GM18909 (cell line): ENCODE results near the gene FTSJ3.
A peak's percentile ranks its signal among the peaks of the same experiment; 100 is the strongest.

Source experiments
- ATAC-seq: cut with Tn5 transposase; IDR thresholded peaks from one replicate; pipeline ENCODE4 v1.9.1; 2021; ENCODE audit warnings: mild to moderate bottlenecking; ENCODE audit not compliant: unreplicated experiment, poor library complexity

The FTSJ3 gene

DNA sequence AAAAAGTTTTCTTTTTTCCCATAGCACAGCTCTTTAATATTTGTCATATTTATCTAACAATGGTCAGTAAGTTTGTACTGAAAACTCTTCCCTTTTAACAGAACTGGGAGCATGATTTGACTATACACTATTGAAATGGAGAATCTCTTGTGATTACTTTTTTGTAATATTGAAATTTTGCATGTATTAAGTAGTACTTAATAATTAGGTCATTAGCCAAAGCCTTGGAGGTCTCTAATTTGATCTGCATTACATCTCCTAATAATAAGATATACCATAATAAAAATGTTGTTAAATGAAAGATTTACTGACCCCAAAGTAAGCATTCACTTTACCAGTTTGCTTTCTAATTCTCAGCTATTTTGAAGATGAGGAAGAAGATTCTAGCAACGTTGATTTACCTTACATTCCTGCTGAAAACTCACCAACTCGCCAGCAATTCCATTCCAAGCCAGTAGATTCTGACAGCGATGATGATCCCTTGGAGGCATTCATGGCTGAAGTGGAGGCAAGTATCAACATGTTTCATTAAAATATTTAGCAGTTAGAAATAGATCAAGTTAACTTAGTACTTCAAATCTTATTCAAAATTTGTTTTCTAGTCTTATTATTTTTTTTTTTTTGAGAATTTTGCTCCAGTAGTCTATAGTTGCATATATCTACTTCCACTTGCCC is 35.3 kb downstream of the FTSJ3 start:
- no peak for ATAC-seq

DNA sequence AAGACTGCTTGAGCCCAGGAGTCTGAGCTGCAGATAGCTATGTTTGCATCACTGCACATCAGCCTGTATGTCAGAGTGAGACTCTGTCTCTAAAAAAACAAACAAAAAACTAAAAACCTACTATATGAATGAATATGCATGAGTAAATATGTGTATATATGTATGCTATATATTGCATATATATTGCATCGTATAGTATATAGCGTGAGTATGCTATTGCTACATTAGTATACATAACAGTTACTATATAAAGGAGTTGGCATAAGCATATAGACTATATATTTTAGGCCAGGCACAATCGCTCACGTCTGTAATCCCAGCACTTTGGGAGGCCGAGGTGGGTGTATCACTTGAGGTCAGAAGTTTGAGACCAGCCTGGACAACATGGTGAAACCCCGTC is 37.4 kb downstream of the FTSJ3 start:
- no peak for ATAC-seq

DNA sequence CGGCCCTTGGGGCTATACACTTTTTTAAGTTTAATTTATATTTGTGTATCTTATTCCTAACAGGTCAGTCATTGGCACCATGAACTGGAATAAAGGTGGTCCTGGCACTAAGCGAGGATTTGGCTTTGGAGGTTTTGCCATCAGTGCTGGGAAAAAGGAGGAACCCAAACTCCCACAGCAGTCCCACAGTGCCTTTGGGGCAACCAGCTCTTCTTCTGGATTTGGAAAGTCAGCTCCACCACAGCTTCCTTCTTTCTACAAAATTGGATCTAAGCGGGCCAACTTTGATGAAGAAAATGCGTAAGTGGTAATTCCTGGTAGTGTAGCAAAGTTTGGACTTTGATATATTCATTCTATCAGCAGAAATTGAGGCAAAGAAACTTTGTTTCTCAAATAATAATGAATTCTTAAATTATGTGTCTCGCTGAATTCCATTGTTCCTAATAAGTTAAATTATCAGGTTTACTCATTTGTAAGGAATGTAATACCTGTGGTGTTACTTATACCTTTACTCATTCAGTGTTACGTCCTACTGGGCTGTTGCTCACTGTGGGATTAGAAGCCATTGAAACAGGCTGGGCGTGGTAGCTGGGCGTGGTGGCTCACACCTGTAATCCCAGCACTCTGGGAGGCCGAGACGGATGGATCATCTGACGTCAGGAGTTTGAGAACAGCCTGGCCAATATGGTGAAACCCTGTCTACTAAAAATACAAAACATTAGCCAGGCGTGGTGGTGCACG is 40.3 kb downstream of the FTSJ3 start:
- ATAC-seq: no peak

DNA sequence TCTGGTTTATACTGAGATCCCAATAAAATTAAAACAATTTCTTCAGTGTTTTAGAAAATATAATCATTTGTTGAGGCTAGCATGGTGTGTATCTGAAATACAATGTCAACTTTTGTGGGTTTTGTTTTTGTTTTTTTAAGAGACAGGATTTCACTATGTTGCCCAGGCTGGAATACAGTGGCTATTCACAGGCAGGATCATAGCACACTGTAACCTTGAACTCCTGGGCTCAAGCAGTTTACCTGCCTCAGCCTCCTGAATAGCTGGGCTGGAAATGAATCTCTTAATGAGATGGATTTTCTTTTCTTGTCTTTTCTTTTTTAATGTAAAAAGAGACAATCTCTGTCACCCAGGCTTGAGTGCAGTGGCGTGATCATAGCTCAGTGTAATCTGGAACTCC is 41.3 kb downstream of the FTSJ3 start:
- ATAC-seq: no peak

DNA sequence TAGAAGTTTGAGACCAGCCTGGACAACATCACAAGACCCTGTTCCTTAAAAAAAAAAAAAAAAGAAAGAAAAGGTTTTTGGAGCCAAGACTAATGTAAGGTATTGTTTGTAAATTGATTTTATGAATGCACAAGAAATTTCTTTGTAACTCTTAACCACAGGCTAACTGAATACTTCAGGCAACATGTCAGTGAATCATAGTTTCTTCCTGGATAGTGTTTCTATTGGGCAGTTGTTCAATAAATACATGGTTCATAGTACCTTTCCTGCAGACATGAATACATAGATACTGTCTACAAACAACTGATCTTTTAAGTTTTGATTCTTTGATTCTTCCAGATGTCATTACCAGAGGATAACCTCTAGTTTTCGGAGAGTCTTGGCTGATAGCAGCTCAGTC is 41.9 kb downstream of the FTSJ3 start:
- no peak for ATAC-seq

DNA sequence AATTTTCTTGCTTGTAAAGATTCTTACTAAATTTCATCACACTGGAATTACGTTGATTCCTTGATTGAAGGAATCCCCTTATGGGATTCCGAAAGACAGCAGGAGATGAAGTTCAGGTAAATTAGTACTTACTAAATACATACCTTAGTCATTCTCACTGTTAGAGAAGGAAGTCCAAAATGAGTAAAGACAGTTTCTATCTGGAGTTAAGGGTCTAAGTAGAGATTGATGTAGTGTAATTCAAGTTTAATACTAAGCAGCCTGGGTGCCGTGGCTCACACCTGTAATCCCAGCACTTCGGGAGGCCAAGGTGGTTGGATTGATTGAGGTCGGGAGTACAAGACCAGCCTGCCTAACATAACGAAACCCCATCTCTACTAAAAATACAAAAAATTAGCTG is 43.9 kb downstream of the FTSJ3 start:
- ATAC-seq: no peak

DNA sequence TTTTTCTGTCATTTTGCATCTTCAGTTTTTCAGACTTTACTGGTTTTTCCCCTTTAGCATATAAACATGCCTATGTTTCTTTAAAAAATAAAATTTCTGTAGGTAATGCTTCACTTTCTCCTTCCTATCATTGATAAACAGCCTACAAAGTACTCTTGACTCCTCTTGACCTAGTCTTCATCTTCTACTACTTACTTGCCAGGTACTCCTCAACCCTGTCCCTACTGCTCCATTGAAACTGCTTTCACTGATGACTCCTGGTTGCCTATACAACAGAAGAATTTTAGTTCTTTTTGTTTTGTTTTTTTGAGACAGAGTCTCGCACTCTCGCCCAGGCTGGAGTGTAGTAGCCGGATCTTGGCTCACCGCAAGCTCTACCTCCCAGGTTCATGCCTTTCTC is 46.5 kb downstream of the FTSJ3 start:
- ATAC-seq: no peak

DNA sequence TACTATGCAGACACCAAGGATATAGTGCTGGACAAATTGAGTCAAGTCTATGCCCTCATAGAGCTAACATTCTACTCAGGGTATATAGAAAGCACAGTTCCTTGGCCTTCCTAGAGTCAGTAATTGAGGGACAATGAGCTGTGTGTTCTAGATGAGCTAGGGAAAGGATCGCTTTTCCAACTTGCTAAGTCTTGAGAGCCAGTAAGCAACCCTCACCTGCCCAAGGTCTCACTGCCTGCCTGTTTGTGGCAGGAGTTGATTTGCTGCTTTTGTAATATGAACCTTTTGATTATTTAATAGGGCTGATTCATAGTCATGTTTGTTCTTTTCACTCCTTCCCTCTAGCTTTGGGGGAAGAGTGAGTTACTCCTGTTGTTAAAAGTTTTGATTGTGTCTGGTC is 47.0 kb downstream of the FTSJ3 start:
- no peak for ATAC-seq

DNA sequence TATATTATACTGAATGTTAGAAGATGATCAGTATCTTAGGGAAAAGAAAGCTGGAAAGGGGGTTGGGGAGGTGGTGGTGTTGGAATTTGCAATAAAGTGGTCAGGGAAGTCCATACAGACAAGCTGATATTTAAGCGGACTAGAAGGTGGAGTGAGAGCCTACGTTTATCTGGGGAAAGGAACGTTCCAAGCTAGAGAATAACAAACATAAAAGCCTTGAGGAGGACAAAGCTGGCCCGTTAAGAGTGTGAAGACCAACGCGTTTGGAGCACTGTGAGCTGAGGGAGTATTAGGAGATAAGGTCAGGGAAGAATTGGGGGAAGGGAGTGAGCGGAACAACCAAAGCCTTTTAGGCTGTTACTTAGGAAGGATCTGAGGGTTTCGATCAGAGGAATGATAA is 52.0 kb downstream of the FTSJ3 start:
- ATAC-seq: no peak

DNA sequence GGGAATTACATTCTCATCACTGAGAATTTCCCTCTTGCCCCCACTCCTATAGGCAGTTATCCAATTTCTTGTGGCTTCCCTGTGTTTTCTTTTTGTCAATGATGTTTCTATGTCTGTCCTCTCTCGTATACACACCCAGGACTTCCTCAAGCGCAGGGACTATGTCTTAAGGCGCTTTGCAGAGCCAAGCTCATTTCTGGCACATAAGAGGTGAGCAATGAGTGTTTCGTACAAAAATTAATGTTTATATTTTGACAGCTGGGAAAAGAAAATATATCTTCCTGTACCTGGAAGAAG is 52.5 kb downstream of the FTSJ3 start:
- no peak for ATAC-seq

DNA sequence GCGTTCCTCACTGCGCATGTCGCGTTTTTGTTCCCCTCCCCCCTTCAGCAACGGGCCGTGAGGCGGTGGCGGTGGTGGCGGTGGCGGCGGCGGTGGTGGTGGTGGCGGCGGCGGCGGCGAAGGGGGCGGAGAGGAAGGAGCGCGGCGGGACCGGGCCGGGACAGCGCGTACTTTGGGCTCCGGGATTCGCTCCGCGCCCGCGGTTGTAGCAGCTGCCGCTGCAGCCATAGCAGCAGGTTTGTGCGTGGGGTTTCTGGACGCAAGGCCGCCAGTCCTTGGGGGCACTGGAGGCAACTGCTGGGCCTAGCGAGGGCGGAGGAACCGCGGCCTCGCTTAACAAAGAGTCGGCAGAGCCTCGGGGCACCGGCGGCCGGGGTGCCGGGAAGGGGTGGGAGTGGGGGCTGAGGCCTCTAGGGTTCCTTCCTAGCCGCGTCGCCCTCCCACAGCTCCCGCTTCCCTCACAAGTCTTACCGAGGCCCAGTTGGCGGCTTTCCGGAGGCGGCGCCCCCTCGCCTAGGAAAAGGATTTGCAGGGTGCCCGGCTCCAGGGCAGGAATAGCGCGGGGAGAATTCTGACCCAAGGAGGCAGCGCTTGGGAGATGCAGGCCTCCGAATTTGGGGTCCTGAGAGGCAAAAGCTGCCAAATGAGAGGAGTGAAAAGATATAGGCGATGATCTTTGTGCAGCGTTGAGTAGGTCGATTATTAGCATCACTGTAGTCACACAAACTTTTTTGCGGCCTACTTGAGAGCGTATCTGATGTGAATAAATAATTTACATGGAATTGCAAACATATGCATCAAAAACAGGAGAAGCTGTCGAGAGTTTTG is 53.1 kb downstream of the FTSJ3 start, which contains the start of gene DDX42:
TSS of gene DDX42 (plus strand) at position 30 of the 828 bp plus-strand sequence. CDS start 12,880 bp downstream, outside the sequence.
- ATAC-seq: peak; percentile 9

DNA sequence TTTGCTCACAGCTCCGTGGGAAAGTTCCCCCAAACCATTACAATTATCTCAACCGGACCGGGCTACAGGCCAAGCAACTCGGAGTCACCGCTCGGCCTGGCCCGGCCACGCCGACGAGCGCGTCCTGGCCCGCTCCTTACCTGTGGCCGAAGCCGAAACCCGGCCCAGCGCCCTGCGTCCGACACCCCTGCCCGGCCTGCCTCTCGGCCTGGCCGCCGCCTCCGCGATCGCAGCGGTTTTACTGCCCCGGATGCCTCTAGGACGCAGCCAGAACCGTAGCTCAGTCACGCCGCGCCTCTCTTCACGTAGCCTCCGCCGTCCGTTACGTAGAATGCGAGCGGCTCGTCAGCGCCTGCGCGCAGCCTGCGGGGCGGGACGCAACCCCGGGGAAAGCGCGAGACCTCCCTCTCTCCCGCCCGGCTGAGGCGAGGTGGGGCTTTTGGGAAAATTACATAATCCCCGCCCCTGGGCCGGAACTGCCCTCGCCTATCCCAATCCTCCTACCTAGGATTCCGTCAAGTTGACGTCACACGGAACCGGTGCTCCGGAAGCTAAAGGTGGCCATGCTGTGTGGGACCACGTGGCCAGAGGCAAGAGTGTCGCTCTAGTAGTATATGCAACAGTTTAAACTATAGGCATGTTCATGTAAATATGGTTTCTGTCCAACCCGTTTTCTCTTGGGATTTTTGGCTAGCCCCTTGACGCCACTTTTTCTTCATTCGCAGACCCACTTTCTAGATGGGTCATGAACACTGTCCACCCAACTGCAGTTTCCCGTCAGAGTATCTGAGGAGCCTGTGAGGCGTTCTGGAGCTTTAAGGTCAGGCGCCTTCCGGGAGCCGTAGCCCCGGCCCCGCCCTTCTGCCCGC is 54.0 kb downstream of the FTSJ3 start, which contains the start of gene CCDC47:
TSS of gene CCDC47 (minus strand) at position 326 of the 869 bp plus-strand sequence. CDS start 7,422 bp downstream, outside the sequence.
- peak; percentile 85 for ATAC-seq

DNA sequence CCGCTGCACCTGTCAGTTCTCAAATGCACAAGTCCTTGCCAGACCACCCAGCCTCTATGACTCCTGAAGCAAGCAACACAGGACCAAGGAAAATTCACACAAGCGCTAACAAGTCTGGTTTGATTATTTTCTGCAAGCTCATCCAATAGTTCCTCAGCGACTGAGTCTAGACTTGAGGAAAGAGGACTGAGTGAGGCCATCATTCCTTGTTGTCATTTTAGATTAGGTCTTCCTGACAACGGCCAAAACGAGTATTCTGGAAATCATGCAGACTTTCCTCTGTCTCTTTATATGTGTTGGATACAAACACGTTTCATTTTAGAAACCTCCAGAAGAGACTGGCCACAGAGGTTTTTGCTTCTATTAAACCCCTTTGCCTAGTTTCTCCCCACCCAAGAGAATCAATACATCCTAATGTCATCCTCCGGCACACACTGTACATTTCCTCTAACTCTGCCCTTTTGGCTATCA is 54.6 kb downstream of the FTSJ3 start:
- ATAC-seq: no peak
